Measurements from ENCODE around the gene SPON1.
"Not testable (repeated sequence)": the region's sequence is repeated elsewhere in the genome, so short reads cannot be mapped to it uniquely, and the experiment has no call there.

SPON1 gene

GRCh38 chr11:14082338-14082737 lies 119.8 kb downstream of the SPON1 start:
- no peak for DNase-seq (ENCODE audit: low read depth in 2 of 2)

GRCh38 chr11:14088861-14089260 lies 126.3 kb downstream of the SPON1 start:
- DNase-seq (ENCODE audit: low read depth in 2 of 2): not testable (repeated sequence)

- DNase-seq (ENCODE audit: low read depth in 2 of 2): no peak
Measured at GRCh38 chr11:14089690-14090462, 127.4 kb downstream of the SPON1 start.

GRCh38 chr11:14090631-14091030 lies 128.1 kb downstream of the SPON1 start:
- DNase-seq (ENCODE audit: low read depth in 2 of 2): not testable (repeated sequence)

- no peak for DNase-seq (ENCODE audit: low read depth in 2 of 2)
Measured at GRCh38 chr11:14093065-14093464, 130.5 kb downstream of the SPON1 start.

- no peak for DNase-seq (ENCODE audit: low read depth in 2 of 2)
Measured at GRCh38 chr11:14094481-14095037, 132.0 kb downstream of the SPON1 start.

GRCh38 chr11:14095882-14096281 lies 133.4 kb downstream of the SPON1 start:
- no peak for DNase-seq (ENCODE audit: low read depth in 2 of 2)

- no peak for DNase-seq (ENCODE audit: low read depth in 2 of 2)
Measured at GRCh38 chr11:14096606-14097005, 134.1 kb downstream of the SPON1 start.

GRCh38 chr11:14101388-14101787 lies 138.9 kb downstream of the SPON1 start:
- no peak for DNase-seq (ENCODE audit: low read depth in 2 of 2)

- no peak for DNase-seq (ENCODE audit: low read depth in 2 of 2)
Measured at GRCh38 chr11:14102766-14103165, 140.2 kb downstream of the SPON1 start.

GRCh38 chr11:14105446-14105845 lies 142.9 kb downstream of the SPON1 start:
- DNase-seq (ENCODE audit: low read depth in 2 of 2): no peak

GRCh38 chr11:14106303-14107049 lies 144.0 kb downstream of the SPON1 start:
- DNase-seq (ENCODE audit: low read depth in 2 of 2): no peak

GRCh38 chr11:14107050-14107430 lies 144.5 kb downstream of the SPON1 start:
- DNase-seq (ENCODE audit: low read depth in 2 of 2): no peak

GRCh38 chr11:14109742-14110141 lies 147.2 kb downstream of the SPON1 start:
- DNase-seq (ENCODE audit: low read depth in 2 of 2): no peak

GRCh38 chr11:14110629-14111028 lies 148.1 kb downstream of the SPON1 start:
- no peak for DNase-seq (ENCODE audit: low read depth in 2 of 2)

- DNase-seq (ENCODE audit: low read depth in 2 of 2): no peak
Measured at GRCh38 chr11:14111496-14111895, 149.0 kb downstream of the SPON1 start.

GRCh38 chr11:14112721-14113120 lies 150.2 kb downstream of the SPON1 start:
- DNase-seq (ENCODE audit: low read depth in 2 of 2): no peak

GRCh38 chr11:14114269-14114668 lies 151.7 kb downstream of the SPON1 start:
- DNase-seq (ENCODE audit: low read depth in 2 of 2): no peak

GRCh38 chr11:14114786-14115185 lies 152.3 kb downstream of the SPON1 start:
- DNase-seq (ENCODE audit: low read depth in 2 of 2): no peak

GRCh38 chr11:14117632-14118031 lies 155.1 kb downstream of the SPON1 start:
- no peak for DNase-seq (ENCODE audit: low read depth in 2 of 2)

GRCh38 chr11:14118072-14118471 lies 155.5 kb downstream of the SPON1 start:
- DNase-seq (ENCODE audit: low read depth in 2 of 2): no peak

- DNase-seq (ENCODE audit: low read depth in 2 of 2): no peak
Measured at GRCh38 chr11:14119357-14119756, 156.8 kb downstream of the SPON1 start.

GRCh38 chr11:14124350-14124749 lies 161.8 kb downstream of the SPON1 start:
- DNase-seq (ENCODE audit: low read depth in 2 of 2): no peak

All from stimulated activated CD8-positive, alpha-beta memory T cell treated with anti-CD3 and anti-CD28 coated beads, Interleukin-2, amount 100 ng/mL, for 1 hour (primary cell).